B cell (primary cell): Measurements from ENCODE around the gene DEPDC1B.

Experiments
- EZH2 ChIP-seq: IDR thresholded peaks from 2 replicates; pipeline ENCODE4 v1.6.1; 2012; ENCODE audit warnings: borderline replicate concordance, low read depth, mild to moderate bottlenecking, moderate library complexity, low read length; ENCODE audit not compliant: insufficient read depth, poor library complexity, severe bottlenecking
- TF ChIP-seq, protein P1 (sequence below): fragments of 200-600 bp; IDR thresholded peaks from one replicate; pipeline ENCODE4 v1.8.0; 2022; ENCODE audit warnings: antibody characterized with exemption, mild to moderate bottlenecking

DNA sequence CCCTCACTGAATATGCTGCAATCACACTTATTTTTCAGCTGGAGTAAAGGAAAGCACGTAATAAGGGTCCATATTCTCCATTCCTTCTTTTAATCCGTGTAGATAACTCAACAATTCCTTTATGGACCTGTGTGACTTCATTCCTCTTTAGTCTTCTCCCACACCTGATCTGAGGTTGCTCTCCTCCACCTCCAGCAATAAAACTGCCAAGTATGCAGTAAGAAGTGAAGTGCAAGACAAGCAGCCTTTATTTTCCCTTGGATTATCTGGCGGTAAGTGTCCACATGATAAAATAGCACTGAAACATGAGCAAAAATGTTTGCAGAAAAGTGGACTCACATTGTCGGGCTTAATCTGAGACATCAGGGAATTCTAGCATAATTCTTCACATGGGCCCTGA, 13.8 kb downstream of the DEPDC1B start:
- TF ChIP-seq, protein P1, sequence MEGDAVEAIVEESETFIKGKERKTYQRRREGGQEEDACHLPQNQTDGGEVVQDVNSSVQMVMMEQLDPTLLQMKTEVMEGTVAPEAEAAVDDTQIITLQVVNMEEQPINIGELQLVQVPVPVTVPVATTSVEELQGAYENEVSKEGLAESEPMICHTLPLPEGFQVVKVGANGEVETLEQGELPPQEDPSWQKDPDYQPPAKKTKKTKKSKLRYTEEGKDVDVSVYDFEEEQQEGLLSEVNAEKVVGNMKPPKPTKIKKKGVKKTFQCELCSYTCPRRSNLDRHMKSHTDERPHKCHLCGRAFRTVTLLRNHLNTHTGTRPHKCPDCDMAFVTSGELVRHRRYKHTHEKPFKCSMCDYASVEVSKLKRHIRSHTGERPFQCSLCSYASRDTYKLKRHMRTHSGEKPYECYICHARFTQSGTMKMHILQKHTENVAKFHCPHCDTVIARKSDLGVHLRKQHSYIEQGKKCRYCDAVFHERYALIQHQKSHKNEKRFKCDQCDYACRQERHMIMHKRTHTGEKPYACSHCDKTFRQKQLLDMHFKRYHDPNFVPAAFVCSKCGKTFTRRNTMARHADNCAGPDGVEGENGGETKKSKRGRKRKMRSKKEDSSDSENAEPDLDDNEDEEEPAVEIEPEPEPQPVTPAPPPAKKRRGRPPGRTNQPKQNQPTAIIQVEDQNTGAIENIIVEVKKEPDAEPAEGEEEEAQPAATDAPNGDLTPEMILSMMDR = no peak
- no peak for TF ChIP-seq EZH2
